WTC11 (cell line): ENCODE data around the gene PGAM5.

Source experiments
- ELF4 ChIP-seq: sonication (generic); formaldehyde crosslinking; IDR thresholded peaks from 2 replicates; pipeline ENCODE4 v1.8.1; 2022; ENCODE audit warnings: low read depth, mild to moderate bottlenecking, moderate library complexity, missing genetic modification reagents
- FOXJ3 ChIP-seq: sonication (generic); formaldehyde crosslinking; IDR thresholded peaks from 2 replicates; pipeline ENCODE4 v1.9.0; 2021; ENCODE audit warnings: missing genetic modification reagents, mild to moderate bottlenecking, borderline replicate concordance
- KAT7 ChIP-seq: sonication (generic); formaldehyde crosslinking; IDR thresholded peaks from 2 replicates; pipeline ENCODE4 v1.8.1; 2023; ENCODE audit warnings: missing genetic modification reagents, mild to moderate bottlenecking, borderline replicate concordance
- NR2C2 ChIP-seq: sonication (generic); formaldehyde crosslinking; IDR thresholded peaks from 2 replicates; pipeline ENCODE4 v1.8.0; 2022; ENCODE audit warnings: mild to moderate bottlenecking, missing genetic modification reagents
- RELA ChIP-seq: sonication (generic); formaldehyde crosslinking; IDR thresholded peaks from 2 replicates; pipeline ENCODE4 v1.8.1; 2022; ENCODE audit warnings: missing genetic modification reagents, mild to moderate bottlenecking, borderline replicate concordance
- TEAD4 ChIP-seq: sonication (generic); formaldehyde crosslinking; IDR thresholded peaks from 2 replicates; pipeline ENCODE4 v1.8.0; 2022; ENCODE audit warnings: mild to moderate bottlenecking, missing genetic modification reagents
- ZNF263 ChIP-seq: sonication (generic); formaldehyde crosslinking; IDR thresholded peaks from 2 replicates; pipeline ENCODE4 v1.8.1; 2022; ENCODE audit warnings: low read depth, mild to moderate bottlenecking, moderate library complexity, missing genetic modification reagents
- ZNF317 ChIP-seq: sonication (generic); formaldehyde crosslinking; IDR thresholded peaks from 2 replicates; pipeline ENCODE4 v1.8.1; 2023; ENCODE audit warnings: low read depth, mild to moderate bottlenecking, moderate library complexity, missing genetic modification reagents, borderline replicate concordance
- TF ChIP-seq, protein P1 (sequence below): sonication (generic); formaldehyde crosslinking; IDR thresholded peaks from 2 replicates; pipeline ENCODE4 v1.8.1; 2023; ENCODE audit warnings: mild to moderate bottlenecking, moderate library complexity, missing genetic modification reagents
- TF ChIP-seq, protein P2 (sequence below): sonication (generic); formaldehyde crosslinking; IDR thresholded peaks from 2 replicates; pipeline ENCODE4 v1.8.1; 2022; ENCODE audit warnings: low read depth, mild to moderate bottlenecking, moderate library complexity, missing genetic modification reagents, borderline replicate concordance
- TF ChIP-seq, protein P3 (sequence below): fragments of 200-600 bp; IDR thresholded peaks from 2 replicates; pipeline ENCODE4 v1.8.0; 2022; ENCODE audit warnings: antibody characterized with exemption
- TF ChIP-seq, protein P4 (sequence below): sonication (generic); formaldehyde crosslinking; IDR thresholded peaks from 2 replicates; pipeline ENCODE4 v1.8.1; 2023; ENCODE audit warnings: mild to moderate bottlenecking, missing genetic modification reagents, moderate library complexity

DNA sequence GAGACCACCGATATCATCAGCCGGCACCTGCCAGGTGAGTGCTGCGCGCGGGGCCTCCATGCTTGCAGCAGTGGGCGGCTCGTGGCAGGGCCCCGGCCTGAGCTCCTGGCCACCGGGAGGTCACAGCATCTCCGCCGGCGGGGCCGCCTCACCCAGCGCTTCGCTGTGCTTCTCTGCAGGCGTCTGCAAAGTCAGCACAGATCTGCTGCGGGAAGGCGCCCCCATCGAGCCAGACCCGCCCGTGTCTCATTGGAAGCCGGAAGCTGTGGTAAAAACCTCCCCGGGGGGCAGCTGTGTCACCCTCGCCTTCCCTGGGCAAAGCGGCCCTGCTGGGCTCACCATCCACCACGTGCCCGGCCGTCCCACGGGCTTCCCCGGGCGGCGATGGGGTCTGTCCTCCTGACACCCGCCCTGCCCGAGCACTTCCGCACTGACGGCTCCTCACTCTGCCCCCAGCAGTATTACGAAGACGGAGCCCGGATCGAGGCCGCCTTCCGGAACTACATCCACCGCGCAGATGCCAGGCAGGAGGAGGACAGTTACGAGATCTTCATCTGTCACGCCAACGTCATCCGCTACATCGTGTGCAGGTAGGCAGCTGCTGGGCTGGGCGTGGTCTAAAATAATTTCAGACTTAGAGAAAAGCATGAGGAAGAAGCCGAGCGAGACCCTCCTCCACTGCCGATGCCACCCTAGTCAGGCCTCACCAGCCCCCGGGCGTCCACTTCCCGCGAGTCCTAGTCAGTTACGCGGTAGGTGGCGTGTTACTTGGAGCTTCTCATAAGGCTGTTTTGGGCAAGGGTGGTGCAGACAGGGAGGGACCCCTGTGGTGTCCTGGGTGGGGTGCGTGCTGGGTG is 7.1 kb downstream of the PGAM5 start:
- TF ChIP-seq, protein P1, sequence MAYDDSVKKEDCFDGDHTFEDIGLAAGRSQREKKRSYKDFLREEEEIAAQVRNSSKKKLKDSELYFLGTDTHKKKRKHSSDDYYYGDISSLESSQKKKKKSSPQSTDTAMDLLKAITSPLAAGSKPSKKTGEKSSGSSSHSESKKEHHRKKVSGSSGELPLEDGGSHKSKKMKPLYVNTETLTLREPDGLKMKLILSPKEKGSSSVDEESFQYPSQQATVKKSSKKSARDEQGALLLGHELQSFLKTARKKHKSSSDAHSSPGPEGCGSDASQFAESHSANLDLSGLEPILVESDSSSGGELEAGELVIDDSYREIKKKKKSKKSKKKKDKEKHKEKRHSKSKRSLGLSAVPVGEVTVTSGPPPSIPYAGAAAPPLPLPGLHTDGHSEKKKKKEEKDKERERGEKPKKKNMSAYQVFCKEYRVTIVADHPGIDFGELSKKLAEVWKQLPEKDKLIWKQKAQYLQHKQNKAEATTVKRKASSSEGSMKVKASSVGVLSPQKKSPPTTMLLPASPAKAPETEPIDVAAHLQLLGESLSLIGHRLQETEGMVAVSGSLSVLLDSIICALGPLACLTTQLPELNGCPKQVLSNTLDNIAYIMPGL (CRISPR knock-in tag), result no peak
- TF ChIP-seq, protein P2, sequence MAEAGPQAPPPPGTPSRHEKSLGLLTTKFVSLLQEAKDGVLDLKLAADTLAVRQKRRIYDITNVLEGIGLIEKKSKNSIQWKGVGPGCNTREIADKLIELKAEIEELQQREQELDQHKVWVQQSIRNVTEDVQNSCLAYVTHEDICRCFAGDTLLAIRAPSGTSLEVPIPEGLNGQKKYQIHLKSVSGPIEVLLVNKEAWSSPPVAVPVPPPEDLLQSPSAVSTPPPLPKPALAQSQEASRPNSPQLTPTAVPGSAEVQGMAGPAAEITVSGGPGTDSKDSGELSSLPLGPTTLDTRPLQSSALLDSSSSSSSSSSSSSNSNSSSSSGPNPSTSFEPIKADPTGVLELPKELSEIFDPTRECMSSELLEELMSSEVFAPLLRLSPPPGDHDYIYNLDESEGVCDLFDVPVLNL, result no peak
- TF ChIP-seq KAT7 (CRISPR knock-in tag) (no peak), TEAD4 (no peak), RELA (CRISPR knock-in tag) (no peak), NR2C2 (CRISPR knock-in tag) (no peak), ZNF263 (CRISPR knock-in tag) (no peak), FOXJ3 (CRISPR knock-in tag) (no peak), ELF4 (CRISPR knock-in tag) (no peak), ZNF317 (no peak)
- TF ChIP-seq, protein P3, sequence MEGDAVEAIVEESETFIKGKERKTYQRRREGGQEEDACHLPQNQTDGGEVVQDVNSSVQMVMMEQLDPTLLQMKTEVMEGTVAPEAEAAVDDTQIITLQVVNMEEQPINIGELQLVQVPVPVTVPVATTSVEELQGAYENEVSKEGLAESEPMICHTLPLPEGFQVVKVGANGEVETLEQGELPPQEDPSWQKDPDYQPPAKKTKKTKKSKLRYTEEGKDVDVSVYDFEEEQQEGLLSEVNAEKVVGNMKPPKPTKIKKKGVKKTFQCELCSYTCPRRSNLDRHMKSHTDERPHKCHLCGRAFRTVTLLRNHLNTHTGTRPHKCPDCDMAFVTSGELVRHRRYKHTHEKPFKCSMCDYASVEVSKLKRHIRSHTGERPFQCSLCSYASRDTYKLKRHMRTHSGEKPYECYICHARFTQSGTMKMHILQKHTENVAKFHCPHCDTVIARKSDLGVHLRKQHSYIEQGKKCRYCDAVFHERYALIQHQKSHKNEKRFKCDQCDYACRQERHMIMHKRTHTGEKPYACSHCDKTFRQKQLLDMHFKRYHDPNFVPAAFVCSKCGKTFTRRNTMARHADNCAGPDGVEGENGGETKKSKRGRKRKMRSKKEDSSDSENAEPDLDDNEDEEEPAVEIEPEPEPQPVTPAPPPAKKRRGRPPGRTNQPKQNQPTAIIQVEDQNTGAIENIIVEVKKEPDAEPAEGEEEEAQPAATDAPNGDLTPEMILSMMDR, result no peak
- TF ChIP-seq, protein P4, sequence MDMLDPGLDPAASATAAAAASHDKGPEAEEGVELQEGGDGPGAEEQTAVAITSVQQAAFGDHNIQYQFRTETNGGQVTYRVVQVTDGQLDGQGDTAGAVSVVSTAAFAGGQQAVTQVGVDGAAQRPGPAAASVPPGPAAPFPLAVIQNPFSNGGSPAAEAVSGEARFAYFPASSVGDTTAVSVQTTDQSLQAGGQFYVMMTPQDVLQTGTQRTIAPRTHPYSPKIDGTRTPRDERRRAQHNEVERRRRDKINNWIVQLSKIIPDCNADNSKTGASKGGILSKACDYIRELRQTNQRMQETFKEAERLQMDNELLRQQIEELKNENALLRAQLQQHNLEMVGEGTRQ (CRISPR knock-in tag), result no peak
